Esophagus squamous epithelium (tissue), 5 donors: ENCODE measurements around the gene DCAF5. TPM values are rescaled to one million over a fixed set of nuclear protein-coding genes. Genes with fewer than 3 reads are reported as not detected.

Experiments
- DNase-seq: peaks from one replicate; lab custom pipeline; 2025; lab: John Stamatoyannopoulos, UW
- H3K27ac ChIP-seq, 4 donors: fragments of 200-600 bp; sonication (generic); one replicate each; pipeline ENCODE4 v1.5.1; 2016 to 2019; ENCODE audit warnings: mild to moderate bottlenecking in 1 of 4
- H3K27me3 ChIP-seq, 4 donors: fragments of 200-600 bp; sonication (generic); 1 replicate in 3 of 4; 2 replicates in 1 of 4; pipeline versions ENCODE4 v1.5.1 to v1.6.0; 2017 to 2021; ENCODE audit warnings: antibody characterized with exemption in 1 of 4
- H3K36me3 ChIP-seq, 3 donors: fragments of 200-600 bp; sonication (generic); one replicate each; pipeline ENCODE4 v1.5.1; 2016 to 2019
- H3K4me1 ChIP-seq, 3 donors: fragments of 200-600 bp; sonication (generic); one replicate each; pipeline ENCODE4 v1.5.1; 2017 to 2019
- H3K4me3 ChIP-seq, 4 donors: fragments of 200-600 bp; sonication (generic); 1 replicate in 3 of 4; 2 replicates in 1 of 4; pipeline ENCODE4 v1.5.1; 2016 to 2019; ENCODE audit warnings: mild to moderate bottlenecking in 2 of 4, moderate library complexity in 1 of 4
- H3K9me3 ChIP-seq, 3 donors: fragments of 200-600 bp; sonication (generic); one replicate each; pipeline ENCODE4 v1.5.1; 2016 to 2019
- CTCF ChIP-seq, 6 experiments: fragments of 450-650 bp in 4 of 6; fragments of 200-600 bp in 2 of 6; sonication (generic) in 2 of 6; IDR thresholded peaks; one replicate each; pipeline ENCODE4 v1.5.1; 2016 to 2019; ENCODE audit warnings: antibody characterized with exemption in 6 of 6, mild to moderate bottlenecking in 4 of 6, moderate library complexity in 4 of 6
- POLR2A ChIP-seq, 4 donors: fragments of 450-650 bp; IDR thresholded peaks; one replicate each; pipeline ENCODE4 v1.6.1; 2017; ENCODE audit warnings: antibody characterized with exemption in 4 of 4, mild to moderate bottlenecking in 4 of 4, moderate library complexity in 3 of 4
- WGBS, 2 donors: methylation state at CpG; one replicate each; pipeline ENCODE4 v1.1.5; 2018; 5-methylcytosine and 5-hydroxymethylcytosine counted together
- intact Hi-C: fragments of 100-400 bp; cut with DNase I; formaldehyde crosslinking; loops from one replicate; pipeline ENCODE4 v1.15.0; 2022
- total RNA-seq, 4 donors: library from RNA; depleted of rRNA; stranded (reverse); fragments of >200 nt; gene quantifications; one replicate each; pipeline ENCODE4 v1.1.0, GENCODE V29; 2016
- donor health status: DM: yes; HTN: yes; CAD: no.

Gene DCAF5
- total RNA-seq, 4 donors from 2014 or later = 12.4 to 34.7 (median 20.9) TPM

GRCh38 chr14:69114763-69115162, 38.2 kb downstream of the DCAF5 start:
- intact Hi-C loops = no loop called here
- no peak for DNase-seq
- Histone ChIP-seq H3K27ac (no peak overlapping the region), H3K4me3 (no peak overlapping the region), H3K36me3 (peaks cover 8 to 100% (median 14%) of the 10 kb centered on the region in 3 donors), H3K27me3 (no peaks in the 10 kb centered on the region), H3K9me3 (no peaks in the 10 kb centered on the region), H3K4me1 (no peaks in the 10 kb centered on the region)
- TF ChIP-seq CTCF (IDR thresholded peaks at IDR 0.05) (no peak), POLR2A (IDR thresholded peaks at IDR 0.05) (no peak)
- WGBS, 2 donors = 92 to 93% methylated on average over 1 to 2 of the region's 2 CpGs

GRCh38 chr14:69108358-69108757, 44.6 kb downstream of the DCAF5 start:
- no peak overlapping the region for H3K4me3 ChIP-seq
- intact Hi-C loops = loop anchor here (5.0 kb wide), 1 partner anchor 246 kb away; no protein-coding TSS in a partner anchor
- peaks cover 0 to 90% (median 4%) of the 10 kb centered on the region in 3 donors for H3K36me3 ChIP-seq
- H3K27me3 ChIP-seq = no peaks in the 10 kb centered on the region
- 79 to 86% methylated on average over 3 of the region's 3 CpGs for WGBS, 2 donors
- no peaks in the 10 kb centered on the region for H3K4me1 ChIP-seq
- no peaks in the 10 kb centered on the region for H3K9me3 ChIP-seq
- H3K27ac ChIP-seq = no peak overlapping the region
- TF ChIP-seq CTCF (IDR thresholded peaks at IDR 0.05) = no peak
- no peak for TF ChIP-seq POLR2A (IDR thresholded peaks at IDR 0.05)
- no peak for DNase-seq

- WGBS, 2 donors = 29 to 38% methylated on average over 3 of the region's 3 CpGs
- Histone ChIP-seq H3K4me1 (no peaks in the 10 kb centered on the region), H3K4me3 (no peak overlapping the region), H3K36me3 (peaks cover 0 to 90% (median 4%) of the 10 kb centered on the region in 3 donors), H3K27me3 (no peaks in the 10 kb centered on the region), H3K27ac (no peak overlapping the region), H3K9me3 (no peaks in the 10 kb centered on the region)
- intact Hi-C loops = loop anchor here (5.0 kb wide), 1 partner anchor 245 kb away; no protein-coding TSS in a partner anchor
- no peak for DNase-seq
- TF ChIP-seq POLR2A (IDR thresholded peaks at IDR 0.05) = no peak
- TF ChIP-seq CTCF (IDR thresholded peaks at IDR 0.05) = peak in 5 of 6 experiments; percentile 59 to 83 (median 67)
Observed at GRCh38 chr14:69107407-69108003, 45.4 kb downstream of the DCAF5 start.

GRCh38 chr14:69106451-69106850, 46.5 kb downstream of the DCAF5 start:
- Histone ChIP-seq H3K27me3 (no peaks in the 10 kb centered on the region), H3K4me3 (no peak overlapping the region), H3K36me3 (peaks cover 0 to 84% (median 4%) of the 10 kb centered on the region in 3 donors), H3K9me3 (no peaks in the 10 kb centered on the region), H3K4me1 (peaks cover 1 to 6% (median 2%) of the 10 kb centered on the region in 3 donors), H3K27ac (no peak overlapping the region)
- WGBS, 2 donors = 78 to 87% methylated on average over 5 of the region's 5 CpGs
- DNase-seq = no peak
- TF ChIP-seq POLR2A (IDR thresholded peaks at IDR 0.05) (no peak), CTCF (IDR thresholded peaks at IDR 0.05) (no peak)
- intact Hi-C loops = loop anchor here (5.0 kb wide), 1 partner anchor 244 kb away; no protein-coding TSS in a partner anchor

GRCh38 chr14:69105326-69105725, 47.6 kb downstream of the DCAF5 start:
- no peaks in the 10 kb centered on the region for H3K9me3 ChIP-seq
- DNase-seq = no peak
- H3K36me3 ChIP-seq = peaks cover 0 to 75% (median 4%) of the 10 kb centered on the region in 3 donors
- intact Hi-C loops = loop anchor here (5.0 kb wide), 1 partner anchor 243 kb away; no protein-coding TSS in a partner anchor
- WGBS, 2 donors = 72 to 73% methylated on average over 2 of the region's 2 CpGs
- TF ChIP-seq POLR2A (IDR thresholded peaks at IDR 0.05) = no peak
- no peak for TF ChIP-seq CTCF (IDR thresholded peaks at IDR 0.05)
- H3K27ac ChIP-seq = no peak overlapping the region
- H3K4me3 ChIP-seq = no peak overlapping the region
- H3K4me1 ChIP-seq = peaks cover 4 to 12% (median 6%) of the 10 kb centered on the region in 3 donors
- H3K27me3 ChIP-seq = no peaks in the 10 kb centered on the region
